Hepatic stellate cell (primary cell): ENCODE results near the gene SYNGR2.
"Not testable (repeated sequence)": the region's sequence is repeated elsewhere in the genome, so short reads cannot be mapped to it uniquely, and the experiment has no call there.

Experiments used
- DNase-seq: peaks from one replicate; pipeline ENCODE4 v3.0.0; 2011; ENCODE audit warnings: low spot score

Gene SYNGR2

GRCh38 chr17:78171591-78172248, 3.3 kb downstream of the SYNGR2 start:
- not testable (repeated sequence) for DNase-seq

DNA sequence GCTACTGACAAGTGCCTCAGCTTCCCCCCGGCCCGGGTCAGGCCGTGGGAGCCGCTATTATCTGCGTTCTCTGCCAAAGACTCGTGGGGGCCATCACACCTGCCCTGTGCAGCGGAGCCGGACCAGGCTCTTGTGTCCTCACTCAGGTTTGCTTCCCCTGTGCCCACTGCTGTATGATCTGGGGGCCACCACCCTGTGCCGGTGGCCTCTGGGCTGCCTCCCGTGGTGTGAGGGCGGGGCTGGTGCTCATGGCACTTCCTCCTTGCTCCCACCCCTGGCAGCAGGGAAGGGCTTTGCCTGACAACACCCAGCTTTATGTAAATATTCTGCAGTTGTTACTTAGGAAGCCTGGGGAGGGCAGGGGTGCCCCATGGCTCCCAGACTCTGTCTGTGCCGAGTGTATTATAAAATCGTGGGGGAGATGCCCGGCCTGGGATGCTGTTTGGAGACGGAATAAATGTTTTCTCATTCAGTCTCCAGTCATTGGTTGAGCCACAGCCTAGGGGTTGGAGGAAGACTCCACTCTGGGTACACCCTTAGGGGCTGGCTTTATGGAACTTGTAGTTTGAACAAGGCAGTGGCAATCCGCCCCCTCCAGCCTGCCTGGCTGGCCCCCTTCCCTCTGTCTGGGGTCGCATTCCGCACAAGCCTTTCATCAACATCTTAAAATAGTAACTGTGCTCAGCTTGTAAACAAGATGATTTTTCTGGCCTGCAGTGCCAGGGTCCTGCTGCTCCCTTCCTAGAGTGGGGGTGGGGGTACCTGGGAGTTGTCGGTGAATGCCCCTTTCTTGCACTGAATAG, 4.1 kb downstream of the SYNGR2 start:
- no peak for DNase-seq

DNA sequence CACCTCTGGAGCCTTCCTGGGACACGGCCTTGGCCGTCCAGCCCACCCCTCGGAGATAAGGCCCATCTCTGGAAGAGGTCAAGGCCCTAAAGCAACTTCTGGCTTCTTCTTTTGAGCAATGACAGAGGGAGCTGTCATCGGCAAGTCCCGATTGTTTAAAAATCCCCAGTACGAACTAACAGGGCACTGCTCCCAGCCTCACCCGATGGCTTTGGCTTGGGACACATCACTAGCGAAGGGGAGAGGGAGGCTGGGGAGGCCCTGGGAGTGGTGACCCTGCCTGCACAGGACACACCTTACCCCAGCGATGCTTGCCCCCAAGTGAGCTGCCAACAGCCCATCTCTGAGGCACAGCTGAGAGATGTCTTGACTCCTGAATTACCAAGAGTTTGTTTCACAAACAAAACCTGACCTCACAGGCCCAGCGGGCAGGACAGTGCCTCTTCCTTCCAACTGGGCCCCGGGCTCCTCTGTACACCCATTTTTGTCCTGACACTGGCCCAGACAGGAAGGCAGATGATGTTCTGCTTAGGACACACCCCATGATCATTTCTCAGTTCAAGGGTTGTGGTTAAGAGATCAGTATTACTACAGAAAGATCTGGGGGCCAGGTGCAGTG, 4.8 kb downstream of the SYNGR2 start:
- no peak for DNase-seq

DNA sequence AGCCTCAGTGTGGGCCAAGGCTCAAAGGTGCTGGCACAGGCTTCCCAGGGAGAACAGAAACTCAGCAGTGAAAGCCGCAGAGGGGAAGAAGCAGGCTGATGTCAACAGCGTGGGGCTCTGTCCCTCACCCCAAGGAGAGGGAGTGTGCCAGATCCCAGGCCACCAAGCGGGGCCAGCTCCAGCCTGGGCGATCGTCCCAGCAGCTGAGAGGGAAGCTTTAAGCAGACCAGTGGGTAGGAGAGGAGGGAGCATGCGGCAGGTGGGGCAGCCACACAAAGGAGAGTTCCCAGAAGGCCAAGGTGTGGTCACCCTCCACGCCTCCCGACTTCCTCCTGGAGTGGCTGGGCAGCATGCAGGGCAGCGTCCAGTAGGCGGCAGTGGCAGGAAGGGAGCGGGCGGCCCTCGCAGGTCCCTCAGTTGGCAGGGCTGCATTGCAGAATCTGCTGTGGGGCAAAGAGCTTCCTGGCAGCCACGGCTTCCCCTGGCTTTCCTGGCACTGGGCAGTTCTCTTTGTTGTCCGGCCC, 6.0 kb downstream of the SYNGR2 start:
- no peak for DNase-seq

DNA sequence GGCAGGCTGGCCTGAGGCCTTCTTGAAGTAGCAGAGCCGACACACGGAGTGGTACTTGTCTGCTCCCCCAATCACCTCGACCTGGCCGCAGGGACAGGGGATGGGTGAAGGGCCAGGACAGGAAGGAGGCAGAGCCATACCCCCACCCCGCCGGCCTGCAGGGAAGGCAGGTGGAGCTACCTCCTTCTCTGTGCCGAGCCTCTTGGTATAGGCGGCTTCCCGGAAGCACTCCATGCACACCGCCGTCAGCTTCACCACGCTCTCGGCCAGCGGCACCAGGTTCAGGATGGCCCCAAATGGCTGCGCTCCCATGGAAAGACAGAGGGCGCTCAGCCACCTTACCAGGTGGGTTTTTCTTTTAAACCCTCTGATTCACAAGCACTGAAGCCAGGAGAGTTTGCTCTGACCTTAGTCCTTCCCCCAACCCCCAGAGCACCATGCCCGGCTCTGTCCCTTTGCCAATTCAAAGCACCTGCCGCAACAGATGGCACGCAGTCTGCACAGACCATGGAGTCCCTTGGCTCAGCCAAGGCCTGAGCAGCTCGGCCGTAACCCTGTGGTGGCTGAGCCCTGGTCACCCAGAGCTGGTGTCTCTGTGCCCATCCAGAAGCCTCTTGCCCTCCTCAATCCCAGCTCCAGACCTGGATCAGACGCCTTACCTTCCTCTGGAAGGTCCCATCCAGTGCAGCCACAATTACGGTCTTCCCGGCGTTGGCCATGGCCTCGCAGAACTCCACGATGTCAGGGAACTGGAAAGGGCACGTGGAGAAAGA, 6.7 kb downstream of the SYNGR2 start:
- DNase-seq = no peak

- no peak for DNase-seq
Measured at GRCh38 chr17:78175643-78175981, 7.2 kb downstream of the SYNGR2 start.

DNA sequence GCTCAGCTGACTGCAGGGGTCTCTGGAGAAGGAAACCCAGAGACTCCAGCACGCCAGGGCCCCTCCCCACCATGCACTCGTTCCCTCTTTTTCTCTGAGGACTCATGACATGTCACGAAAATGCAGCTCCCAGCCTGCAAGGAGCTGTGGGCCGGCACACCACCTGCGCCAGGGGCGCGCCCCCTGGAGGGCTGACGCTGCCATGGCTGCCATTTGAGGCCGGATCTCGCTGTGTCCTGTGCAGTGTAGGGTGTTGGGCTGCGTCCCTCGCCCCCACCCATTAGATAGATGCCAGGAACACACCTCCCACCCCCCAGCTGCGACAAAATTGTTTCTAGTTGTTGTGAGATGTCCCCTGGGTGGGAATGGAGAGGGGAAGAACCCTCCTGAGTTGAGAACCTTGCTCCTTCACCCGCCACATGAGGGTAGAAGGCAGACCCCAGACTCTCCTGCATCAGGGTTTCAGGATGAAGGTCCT, 8.2 kb downstream of the SYNGR2 start:
- peak; percentile 82 for DNase-seq

- peak; percentile 83 for DNase-seq
Measured at GRCh38 chr17:78179372-78179771, 11.0 kb downstream of the SYNGR2 start.

- DNase-seq = no peak
Measured at GRCh38 chr17:78180083-78180482, 11.7 kb downstream of the SYNGR2 start.

DNA sequence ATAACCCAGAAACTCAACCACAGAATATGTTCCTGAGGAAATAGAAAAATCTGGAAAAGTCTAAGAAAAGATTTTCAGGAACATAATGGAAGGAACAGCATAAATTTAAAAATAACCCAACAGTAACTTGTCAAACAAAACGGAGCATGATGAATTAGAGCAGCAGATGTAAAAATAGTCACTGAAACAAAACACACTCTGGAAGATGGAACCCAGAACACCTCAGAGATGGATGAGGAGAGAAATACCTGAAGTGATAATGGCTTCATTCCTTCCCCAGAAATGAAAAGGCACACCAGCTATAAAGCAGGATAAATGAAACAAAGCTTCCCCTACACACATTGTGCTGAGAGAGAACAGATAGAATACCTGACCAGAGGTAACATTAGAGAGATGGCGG, 12.1 kb downstream of the SYNGR2 start:
- no peak for DNase-seq

DNA sequence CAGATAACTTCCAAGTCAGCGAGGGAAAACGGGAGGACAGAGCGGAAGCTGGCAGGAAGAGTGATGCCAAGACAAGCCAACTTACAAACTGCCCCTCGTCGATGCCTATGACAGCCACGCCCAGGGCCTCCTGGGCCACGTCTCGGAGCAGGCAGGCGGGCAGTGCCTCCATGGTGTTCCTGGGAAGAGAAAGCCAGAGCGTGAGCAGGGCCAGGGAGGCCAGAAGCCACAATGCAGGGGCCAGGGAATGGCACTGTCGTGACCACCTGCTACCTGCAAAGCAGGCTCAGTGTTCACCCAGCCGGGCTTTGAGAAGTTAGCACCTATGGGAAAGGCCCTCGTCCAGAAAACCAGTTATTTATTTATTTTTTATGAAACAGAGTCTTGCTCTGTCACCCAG, 14.1 kb downstream of the SYNGR2 start:
- no peak for DNase-seq

DNA sequence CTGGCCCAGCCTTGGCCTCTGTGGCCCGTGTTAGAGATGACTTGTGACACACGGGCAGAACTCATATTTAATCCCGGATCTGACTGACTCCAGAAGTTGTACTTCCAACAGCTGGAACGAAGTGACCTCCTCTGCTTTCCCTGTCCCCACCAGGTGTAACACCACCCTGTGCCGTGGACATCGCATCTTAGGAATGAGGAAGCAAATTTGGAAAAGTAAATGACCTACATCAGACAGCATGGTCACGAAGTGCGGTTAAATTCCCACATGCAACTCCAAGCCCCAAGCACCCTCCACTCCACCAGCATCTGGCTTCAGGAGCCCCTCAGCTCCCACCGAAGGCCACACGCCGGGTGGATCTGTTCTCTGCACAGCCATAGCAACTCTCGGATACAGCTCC, 15.5 kb downstream of the SYNGR2 start:
- DNase-seq = no peak

DNA sequence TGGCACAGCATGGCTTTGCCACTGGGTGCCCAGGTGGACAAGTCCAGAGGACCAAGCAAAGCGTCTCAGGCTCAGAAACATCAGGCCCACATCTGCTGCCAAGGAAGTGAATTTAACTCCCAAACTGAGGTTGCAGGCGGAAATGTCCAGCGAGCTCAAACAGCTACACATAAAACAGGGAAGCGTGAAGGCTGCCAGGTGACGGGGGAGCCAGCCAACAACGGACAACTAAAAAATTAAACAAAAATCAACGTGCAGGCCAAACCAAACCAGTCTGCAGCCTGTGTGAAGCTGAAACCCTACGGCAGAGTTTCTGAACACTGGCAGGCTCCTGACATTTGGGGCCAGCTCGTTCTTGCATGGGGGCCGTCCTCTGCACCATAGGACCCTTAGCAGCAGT, 16.0 kb downstream of the SYNGR2 start:
- DNase-seq = no peak

GRCh38 chr17:78184868-78185267, 16.5 kb downstream of the SYNGR2 start:
- DNase-seq = no peak

- no peak for DNase-seq
Measured at GRCh38 chr17:78185981-78186691, 17.8 kb downstream of the SYNGR2 start.

DNA sequence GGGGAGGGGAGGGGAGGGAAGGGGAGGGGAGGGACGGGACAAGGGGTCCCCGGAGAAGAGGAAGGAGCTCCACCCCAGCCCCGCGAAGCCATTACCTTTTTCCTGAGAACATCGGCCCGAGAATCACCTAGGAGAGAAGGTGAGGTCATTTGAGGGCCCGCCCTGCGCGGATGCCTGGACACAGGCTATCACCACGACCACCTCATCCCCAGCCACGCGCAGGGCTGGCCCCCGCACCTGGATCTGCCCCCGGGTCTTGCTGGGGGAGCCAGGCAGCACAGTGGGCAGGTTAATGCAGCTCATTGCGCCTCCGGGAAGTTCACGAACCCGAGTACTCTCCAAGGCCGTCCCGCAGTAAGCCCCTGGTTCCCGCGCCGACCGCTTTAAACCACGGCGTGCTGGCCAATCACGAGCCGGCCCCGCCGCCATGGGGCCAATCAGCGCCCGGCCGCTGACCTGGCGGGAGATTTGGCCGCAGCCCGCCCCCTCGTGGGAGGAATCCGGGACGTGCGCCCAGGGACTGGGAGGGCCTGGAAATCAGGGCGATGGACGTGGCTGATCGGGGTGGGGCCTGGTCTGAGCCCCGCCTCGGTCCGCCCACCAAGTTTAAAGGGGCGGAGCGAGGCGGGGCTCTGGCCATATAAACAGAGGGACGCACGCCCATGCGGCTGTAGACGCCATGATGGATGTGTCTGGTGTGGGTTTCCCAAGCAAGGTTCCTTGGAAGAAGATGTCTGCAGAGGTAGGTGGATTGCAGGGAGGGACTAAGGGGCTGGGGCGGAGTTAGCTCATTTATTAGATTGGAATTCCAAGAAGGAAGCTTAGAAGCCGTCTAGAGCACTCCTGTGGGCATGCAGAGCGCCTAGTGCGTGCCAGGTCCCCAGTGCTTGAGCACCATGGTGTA, 18.6 kb downstream of the SYNGR2 start, which contains the start of the genes AFMID and TK1:
TSS of gene AFMID (plus strand) at position 671 of the 904 bp plus-strand sequence. CDS start at position 680, 9 bp downstream.
TSS of gene TK1 (minus strand) at position 361 of the 904 bp plus-strand sequence. CDS start at position 303, 58 bp downstream.
- DNase-seq = peak; percentile 100

DNA sequence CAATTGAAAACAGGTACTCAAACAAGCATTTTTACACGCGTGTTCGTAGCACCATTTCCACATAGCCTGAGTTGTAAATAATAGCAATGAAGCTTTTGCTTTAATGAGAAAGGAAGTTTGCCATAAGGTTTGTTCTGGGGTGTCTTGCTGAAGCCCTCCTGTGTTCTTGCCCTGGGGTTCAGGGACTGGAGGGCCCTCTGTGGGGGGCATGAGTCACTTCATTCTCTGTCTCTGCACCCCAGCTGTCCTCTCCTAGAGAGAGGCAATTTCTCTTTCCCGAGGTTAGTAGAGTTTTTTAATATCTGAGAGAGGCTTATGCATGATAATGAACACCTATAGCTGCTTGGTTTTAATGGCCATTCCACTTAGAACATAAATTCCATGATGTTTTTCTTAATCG, 28.3 kb downstream of the SYNGR2 start:
- DNase-seq = no peak

DNA sequence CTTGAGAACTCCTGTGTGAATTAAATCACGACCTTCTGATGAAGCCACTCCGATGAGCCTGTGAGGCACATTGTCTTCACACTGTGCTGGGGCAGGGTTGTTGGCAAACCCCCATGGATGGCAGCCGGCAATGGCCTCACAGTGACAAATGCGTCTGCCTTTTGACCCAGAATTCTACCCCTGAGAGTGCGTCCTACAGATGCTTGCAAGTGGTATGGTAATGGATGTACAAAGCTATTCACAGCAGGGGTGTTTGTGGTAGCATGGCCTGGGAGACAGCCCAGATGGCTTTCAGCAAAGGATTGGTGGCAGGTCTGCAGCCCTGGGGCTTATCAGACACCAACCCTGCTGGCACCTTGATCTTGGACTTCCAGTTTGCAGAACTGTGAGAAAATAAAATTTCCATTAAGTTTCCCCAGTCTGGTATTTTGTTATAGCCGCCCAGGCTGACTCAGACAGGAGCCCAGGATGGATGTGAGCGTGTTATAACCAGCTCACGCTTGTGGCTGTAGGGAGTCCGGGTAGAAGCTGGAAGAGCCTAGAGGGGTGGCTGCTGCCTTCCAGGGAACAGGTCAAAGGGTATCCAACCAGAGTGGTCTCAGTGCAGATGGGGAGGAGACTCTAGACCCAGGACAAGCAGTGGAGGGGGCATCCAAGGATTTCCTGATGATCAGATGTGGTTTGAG, 28.9 kb downstream of the SYNGR2 start:
- no peak for DNase-seq

DNA sequence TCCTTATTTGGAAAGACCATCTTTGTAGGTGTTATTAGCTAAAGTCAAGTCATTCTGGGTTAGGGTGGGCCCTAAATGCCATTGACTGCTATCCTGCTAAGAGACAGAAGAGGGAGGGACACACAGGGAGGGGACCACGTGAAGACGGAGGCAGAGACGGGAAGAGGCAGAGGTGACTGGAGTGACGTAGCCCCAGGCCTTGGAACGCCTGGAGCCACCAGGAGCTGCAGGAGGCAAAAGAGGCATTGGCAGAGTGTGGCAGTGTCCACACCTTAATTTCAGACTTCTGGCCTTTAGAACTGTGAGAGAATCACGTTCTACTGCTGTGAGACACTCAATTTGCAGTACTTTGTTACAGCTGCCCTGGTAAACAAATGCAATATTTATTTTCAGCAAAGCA, 32.1 kb downstream of the SYNGR2 start:
- no peak for DNase-seq

- DNase-seq = no peak
Measured at GRCh38 chr17:78202666-78203065, 34.3 kb downstream of the SYNGR2 start.
